NAMALWA (cell line): ENCODE results near the gene SIPA1L2.
"Not testable (repeated sequence)": the region's sequence is repeated elsewhere in the genome, so short reads cannot be mapped to it uniquely, and the experiment has no call there.

ENCODE experiments used
- DNase-seq: peaks from one replicate; pipeline ENCODE4 v3.0.0-alpha.2; 2015; ENCODE audit warnings: low spot score

SIPA1L2 gene

GRCh38 chr1:232615306-232615800 is 14.6 kb downstream of the SIPA1L2 start:
- DNase-seq = no peak

DNA sequence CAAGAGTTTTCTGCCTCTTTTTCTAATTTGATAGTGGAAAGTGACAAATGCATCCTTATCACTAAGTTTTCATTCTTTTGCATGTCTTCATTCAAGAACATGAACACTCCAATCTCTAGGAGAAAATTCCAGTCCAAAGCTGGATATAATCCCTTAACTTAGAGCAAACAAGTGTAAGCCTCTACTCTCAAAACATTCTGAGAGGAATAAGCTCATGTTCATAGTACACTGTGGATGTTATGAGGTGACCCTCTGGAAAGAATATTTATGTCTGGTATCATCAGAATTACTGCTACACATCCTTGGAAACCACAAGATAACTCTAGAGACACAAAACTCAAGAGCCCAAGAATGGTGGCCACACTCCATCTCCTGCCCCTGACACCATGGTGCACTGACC is 15.1 kb downstream of the SIPA1L2 start:
- no peak for DNase-seq

DNA sequence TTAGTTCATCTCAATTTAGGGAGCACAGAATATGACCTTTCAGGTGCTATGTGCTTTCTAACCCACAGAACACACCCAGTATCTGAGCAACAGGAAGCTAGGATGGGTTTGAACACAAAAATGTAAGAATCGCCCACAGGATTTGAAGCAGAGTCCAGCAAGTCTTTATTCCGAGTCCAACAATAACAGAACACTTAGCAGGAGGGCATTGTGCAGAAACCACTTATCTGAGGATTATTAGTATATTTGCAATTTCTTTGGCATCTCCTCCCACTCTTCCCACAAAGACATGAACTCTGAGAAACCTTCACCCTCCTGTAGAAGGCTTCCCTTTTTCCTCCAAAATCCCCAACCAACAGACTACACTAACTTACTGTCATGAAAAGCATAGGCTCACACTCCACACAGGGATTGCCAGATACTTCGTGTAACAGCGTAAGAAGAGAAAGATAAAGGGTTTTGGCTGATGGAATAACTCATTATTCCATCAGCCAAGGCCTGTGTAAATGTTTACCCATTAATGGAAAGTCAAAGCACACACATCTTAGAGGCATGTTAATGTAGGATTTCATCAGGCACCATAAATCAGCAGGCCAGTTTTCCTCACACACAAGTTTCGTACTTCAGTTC is 16.1 kb downstream of the SIPA1L2 start:
- no peak for DNase-seq

- DNase-seq = not testable (repeated sequence)
These were observed 17.1 kb downstream of the SIPA1L2 start for GRCh38 chr1:232612836-232613235.

DNA sequence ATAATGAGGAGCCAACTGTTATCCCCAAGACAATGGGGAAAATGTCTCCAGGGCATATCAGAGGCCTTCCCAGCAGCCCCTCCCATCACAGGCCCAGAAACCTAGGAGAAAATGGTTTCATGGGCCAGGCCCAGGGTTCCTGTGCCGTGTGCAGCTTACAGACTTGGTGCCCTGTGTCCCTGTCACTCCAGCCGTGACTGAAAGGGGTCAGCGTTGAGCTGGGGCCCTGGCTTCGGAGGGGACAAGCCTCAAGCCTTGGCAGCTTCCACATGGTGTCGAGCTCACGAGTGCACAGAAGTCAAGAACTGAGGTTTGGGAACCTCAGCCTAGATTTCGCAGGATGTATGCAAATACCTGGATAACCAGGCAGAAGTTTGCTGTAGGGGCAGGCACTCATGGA is 18.1 kb downstream of the SIPA1L2 start:
- peak; percentile 16 for DNase-seq

DNA sequence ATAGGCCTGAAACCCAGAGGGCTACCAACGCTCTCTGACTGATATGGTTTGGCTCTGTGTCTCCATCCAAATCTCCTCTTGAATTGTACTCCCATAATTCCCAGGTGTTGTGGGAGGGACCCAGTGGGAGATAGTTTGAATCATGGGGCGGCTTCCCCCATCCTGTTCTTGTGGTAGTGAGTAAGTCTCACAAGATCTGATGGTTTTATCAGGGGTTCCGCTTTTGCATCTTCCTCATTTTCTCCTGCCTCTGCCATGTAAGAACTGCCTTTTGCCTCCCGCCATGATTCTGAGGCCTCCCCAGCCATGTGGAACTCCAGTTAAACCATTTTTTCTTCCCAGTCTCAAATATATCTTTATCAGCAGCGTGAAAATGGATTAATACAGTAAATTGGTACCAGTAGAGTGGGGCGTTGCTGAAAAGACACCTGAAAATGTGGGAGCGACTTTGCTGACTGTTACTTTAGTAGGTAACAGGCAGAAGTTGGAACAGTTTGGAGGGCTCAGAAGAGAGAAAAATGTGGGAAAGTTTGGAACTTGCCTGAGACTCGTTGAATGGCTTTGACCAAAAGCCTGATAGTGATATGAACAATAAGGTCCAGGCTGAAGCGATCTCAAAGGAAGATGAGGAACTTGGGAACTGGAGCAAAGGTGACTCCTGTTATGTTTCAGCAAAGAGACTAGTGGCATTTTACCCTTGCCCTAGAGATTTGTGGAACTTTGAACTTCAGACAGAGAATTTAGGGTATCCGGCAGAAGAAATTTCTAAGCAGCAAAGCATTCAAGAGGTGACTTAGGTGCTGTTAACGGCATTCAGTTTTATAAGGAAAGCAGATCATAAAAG is 18.8 kb downstream of the SIPA1L2 start:
- DNase-seq = not testable (repeated sequence)

- DNase-seq = no peak
These were observed 19.6 kb downstream of the SIPA1L2 start for GRCh38 chr1:232610192-232610901.

- no peak for DNase-seq
These were observed 21.5 kb downstream of the SIPA1L2 start for GRCh38 chr1:232608427-232608826.

- peak; percentile 21 for DNase-seq
These were observed 27.3 kb downstream of the SIPA1L2 start for GRCh38 chr1:232602622-232603021.

DNA sequence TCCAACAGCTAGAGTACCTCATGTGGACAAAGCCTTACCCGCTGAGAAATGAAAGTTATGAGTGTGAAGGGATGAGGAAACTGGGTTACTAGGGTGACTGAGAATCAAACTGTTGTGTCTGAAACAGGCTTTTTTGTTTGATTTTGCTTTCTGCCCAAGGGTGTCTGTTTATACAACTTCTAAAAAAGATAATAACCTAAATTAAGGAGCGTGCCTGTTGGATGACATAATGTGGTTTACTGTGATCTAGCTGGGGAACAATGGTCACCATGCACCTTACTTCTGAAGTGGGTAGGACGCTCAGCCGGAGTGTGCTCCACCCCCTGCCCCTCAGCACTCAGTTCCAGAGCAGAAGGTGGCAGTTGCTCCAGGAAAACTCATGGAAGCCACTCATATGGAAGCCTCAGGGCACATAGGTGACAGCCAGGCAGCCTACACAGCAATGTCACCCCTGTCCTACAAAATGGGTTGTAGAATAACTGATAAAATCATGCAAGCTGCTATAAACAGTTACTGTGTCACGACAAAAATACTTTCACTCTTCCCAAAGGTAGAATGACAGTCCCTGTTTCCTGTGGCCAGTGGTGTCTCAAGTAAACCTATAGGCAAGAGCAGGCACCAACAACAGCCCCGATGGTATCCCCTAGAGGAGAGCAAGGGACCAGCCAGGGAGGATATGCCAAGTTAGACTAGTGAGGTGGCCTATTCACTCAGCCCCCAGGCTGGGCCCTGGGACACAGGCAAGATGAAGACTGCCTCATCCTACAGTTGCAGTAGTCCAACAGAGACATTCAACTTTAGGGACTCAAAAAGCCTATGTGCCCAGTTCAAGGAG is 29.3 kb downstream of the SIPA1L2 start:
- peak; percentile 8 for DNase-seq

DNA sequence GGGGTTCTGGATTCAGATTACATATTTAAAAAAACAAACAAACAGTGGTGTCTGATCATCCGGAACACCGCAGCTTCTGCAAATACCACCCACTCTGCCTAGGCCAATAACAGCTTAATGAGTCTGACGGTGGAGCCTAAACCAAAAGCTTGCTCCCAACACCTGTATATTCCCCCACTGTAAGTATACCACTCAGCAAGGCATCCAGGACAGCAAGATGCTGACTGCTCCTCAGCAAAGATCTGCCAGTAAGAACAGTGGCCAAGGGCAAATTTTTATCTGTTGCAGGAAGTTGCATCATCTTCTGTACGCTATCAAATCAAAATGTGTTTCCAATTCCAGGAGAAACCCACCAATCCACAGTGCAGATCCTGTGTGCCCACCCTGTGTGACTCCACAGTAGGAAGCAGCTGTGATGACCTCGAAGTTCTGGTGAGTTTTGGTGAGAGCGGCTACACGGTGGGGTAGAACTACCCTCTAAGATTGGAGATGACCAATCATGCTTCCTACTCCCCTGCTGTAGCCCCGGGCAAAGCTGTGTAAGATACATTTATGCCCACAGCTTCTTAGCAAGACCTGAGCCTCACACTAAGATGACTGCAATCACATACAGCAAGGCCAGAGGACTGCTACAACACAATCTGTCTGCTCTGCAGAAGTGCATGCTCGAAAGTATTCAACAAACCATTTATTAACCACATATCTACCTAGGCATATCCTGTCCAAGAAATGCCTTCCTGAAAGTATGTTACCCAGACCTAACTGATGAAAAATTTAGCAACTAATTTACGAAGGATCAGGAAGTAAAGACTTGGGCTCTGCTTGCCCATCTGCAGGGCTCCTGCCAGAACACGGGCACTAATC is 30.5 kb downstream of the SIPA1L2 start:
- DNase-seq = peak; percentile 41

DNA sequence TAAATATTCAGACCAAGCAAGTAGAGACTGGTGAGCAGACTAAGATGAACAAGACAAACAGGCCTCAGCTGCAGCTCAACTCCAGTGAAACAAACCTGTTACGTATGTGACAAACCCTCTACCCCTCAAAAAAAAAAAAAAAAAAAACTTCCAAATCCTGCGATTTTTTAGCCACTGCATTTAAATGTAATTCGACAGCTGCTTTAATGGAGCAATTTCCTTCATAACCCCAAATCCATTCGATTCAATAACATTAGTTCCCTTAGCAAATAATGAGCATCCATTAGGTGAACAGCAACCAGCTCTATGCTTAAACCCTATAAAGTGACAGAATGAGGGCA is 31.1 kb downstream of the SIPA1L2 start:
- no peak for DNase-seq

- DNase-seq = no peak
These were observed 31.8 kb downstream of the SIPA1L2 start for GRCh38 chr1:232598133-232598532.

DNA sequence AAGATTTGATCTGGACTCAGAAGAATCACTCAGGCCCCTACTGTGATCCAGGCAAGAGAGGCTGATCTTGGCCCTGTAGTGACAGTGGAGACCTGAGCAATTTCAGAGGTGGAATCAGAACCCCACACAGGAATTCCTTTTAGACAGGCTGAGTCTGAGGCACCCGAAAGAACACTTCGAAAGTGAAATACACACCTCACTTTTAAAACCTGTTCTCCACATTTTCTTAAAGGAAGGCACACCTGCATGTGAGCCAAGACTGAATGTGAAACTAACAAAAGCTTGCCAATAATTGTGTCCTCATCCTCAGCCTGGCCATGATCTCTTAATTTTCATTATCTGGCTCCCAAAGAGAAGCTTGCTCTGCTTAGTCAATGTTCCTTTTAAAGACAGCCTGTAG is 32.2 kb downstream of the SIPA1L2 start:
- peak; percentile 9 for DNase-seq

- DNase-seq = peak; percentile 14
These were observed 33.1 kb downstream of the SIPA1L2 start for GRCh38 chr1:232596666-232597303.

- DNase-seq = no peak
These were observed 34.9 kb downstream of the SIPA1L2 start for GRCh38 chr1:232594768-232595698.

- DNase-seq = no peak
These were observed 36.0 kb downstream of the SIPA1L2 start for GRCh38 chr1:232593717-232594502.

GRCh38 chr1:232591344-232591743 is 38.6 kb downstream of the SIPA1L2 start:
- DNase-seq = no peak

DNA sequence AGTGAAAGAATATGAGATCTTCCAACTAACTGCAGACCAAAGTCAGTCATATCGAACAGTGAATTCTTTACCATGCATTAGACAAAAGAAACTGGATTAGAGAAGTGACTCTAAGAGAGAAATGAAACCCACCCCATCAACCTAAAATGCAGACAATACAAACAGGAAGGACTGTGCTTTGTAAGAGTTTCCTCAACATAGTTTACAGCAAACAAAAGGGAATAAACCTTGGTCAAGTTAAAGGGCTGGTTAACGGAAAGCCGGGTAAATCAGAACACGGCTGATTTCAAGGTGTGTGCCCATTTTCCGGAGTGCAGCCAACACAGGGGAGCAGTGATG is 39.2 kb downstream of the SIPA1L2 start:
- no peak for DNase-seq
